ENCODE measurements around the gene NOS3. TPM values are rescaled to one million over a fixed set of nuclear protein-coding genes. Genes with fewer than 3 reads are reported as not detected.

Gene NOS3
- total and polyA plus RNA-seq, 2 donors (not counting 3 experiments of a cell fraction or from before 2014, with no cell fraction given) = 82.8 to 95.1 TPM

GRCh38 chr7:151035902-151036301 lies 45.1 kb downstream of the NOS3 start:
- no TSS peak for BruUV-seq (replicated peaks)

More at GRCh38 chr7:151035902-151036301, 45.1 kb downstream of the NOS3 start:
- no peaks in the 10 kb centered on the region for H4K20me1 ChIP-seq (replicated peaks; ENCODE audit: control insufficient read depth, extremely low read depth, insufficient read depth, low read length)
- H3K79me2 ChIP-seq (ENCODE audit: control insufficient read depth, insufficient read depth, low read length) = no peaks in the 10 kb centered on the region
- H3K27ac ChIP-seq (ENCODE audit: insufficient read depth, low read depth, low read length) = no peak overlapping the region
- no peak overlapping the region for H3K4me3 ChIP-seq (replicated peaks in 1 of 3; ENCODE audit: insufficient read depth in 1 of 3, low read depth in 1 of 3, low read length in 3 of 3)
- dilution Hi-C loops (cut with MboI; ENCODE audit: extremely low pct_ligation_motif_present, low sequenced_read_pairs) = no loop called here
- intact Hi-C loops (cut with micrococcal nuclease) = no loop called here
- FAIRE-seq = no peak
- no peak overlapping the region for H3K9ac ChIP-seq (replicated peaks; ENCODE audit: extremely low read depth, insufficient read depth, low read length)
- H3K36me3 ChIP-seq (ENCODE audit: control insufficient read depth in 2 of 2, extremely low read depth in 1 of 2, insufficient read depth in 2 of 2, low read length in 2 of 2) = peaks cover 0 to 17% of the 10 kb centered on the region in 2 experiments
- H3K9me1 ChIP-seq (replicated peaks; ENCODE audit: control insufficient read depth, extremely low read depth, insufficient read depth, low read length) = no peaks in the 10 kb centered on the region
- CTCF ChIA-PET = interaction anchor here (1.3 to 1.7 kb wide), 2 partner anchors 17 to 28 kb away, joined by 3 to 4 read pairs; no protein-coding TSS in a partner anchor
- no peak for TF ChIP-seq GATA2 (IDR thresholded peaks at IDR 0.05; ENCODE audit: insufficient read depth, insufficient read length, low read depth, low read length)
- no peak for TF ChIP-seq FOS (IDR thresholded peaks at IDR 0.05; ENCODE audit: borderline replicate concordance, insufficient read depth, low read length)
- no peak for TF ChIP-seq POLR2A (IDR thresholded peaks at IDR 0.05; ENCODE audit: low read depth, low read length)
- TF ChIP-seq MYC (IDR thresholded peaks at IDR 0.05; ENCODE audit: low read depth, low read length) = no peak
- no peak for TF ChIP-seq EZH2 (IDR thresholded peaks at IDR 0.05; ENCODE audit: borderline replicate concordance, low read depth, low read length, severe bottlenecking)
- no peak for TF ChIP-seq POLR2AphosphoS5 (IDR thresholded peaks at IDR 0.05; ENCODE audit: insufficient read depth, low read depth, low read length)
- TF ChIP-seq, protein P1, sequence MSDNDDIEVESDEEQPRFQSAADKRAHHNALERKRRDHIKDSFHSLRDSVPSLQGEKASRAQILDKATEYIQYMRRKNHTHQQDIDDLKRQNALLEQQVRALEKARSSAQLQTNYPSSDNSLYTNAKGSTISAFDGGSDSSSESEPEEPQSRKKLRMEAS (IDR thresholded peaks at IDR 0.05; ENCODE audit: insufficient read depth, insufficient read length) = no peak
- TF ChIP-seq, protein P2, sequence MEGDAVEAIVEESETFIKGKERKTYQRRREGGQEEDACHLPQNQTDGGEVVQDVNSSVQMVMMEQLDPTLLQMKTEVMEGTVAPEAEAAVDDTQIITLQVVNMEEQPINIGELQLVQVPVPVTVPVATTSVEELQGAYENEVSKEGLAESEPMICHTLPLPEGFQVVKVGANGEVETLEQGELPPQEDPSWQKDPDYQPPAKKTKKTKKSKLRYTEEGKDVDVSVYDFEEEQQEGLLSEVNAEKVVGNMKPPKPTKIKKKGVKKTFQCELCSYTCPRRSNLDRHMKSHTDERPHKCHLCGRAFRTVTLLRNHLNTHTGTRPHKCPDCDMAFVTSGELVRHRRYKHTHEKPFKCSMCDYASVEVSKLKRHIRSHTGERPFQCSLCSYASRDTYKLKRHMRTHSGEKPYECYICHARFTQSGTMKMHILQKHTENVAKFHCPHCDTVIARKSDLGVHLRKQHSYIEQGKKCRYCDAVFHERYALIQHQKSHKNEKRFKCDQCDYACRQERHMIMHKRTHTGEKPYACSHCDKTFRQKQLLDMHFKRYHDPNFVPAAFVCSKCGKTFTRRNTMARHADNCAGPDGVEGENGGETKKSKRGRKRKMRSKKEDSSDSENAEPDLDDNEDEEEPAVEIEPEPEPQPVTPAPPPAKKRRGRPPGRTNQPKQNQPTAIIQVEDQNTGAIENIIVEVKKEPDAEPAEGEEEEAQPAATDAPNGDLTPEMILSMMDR (IDR thresholded peaks at IDR 0.05; ENCODE audit: extremely low read depth in 1 of 2, insufficient read depth in 1 of 2, low read depth in 1 of 2, low read length in 2 of 2) = no peak
- TF ChIP-seq JUN (IDR thresholded peaks at IDR 0.05; ENCODE audit: borderline replicate concordance, insufficient read depth, insufficient read length, low read depth) = no peak
- POLR2A ChIA-PET = no interaction called here
- DNase-seq (ENCODE audit: low read depth, low spot score) = no peak
- H3K27me3 ChIP-seq (ENCODE audit: control insufficient read depth in 2 of 2, insufficient read depth in 2 of 2, low read length in 2 of 2) = no peaks in the 10 kb centered on the region
- H3K4me2 ChIP-seq (ENCODE audit: insufficient read depth, low read length) = no peak overlapping the region
- peaks cover 20% of the 10 kb centered on the region for H3K4me1 ChIP-seq (ENCODE audit: control insufficient read depth, extremely low read depth, insufficient read depth, low read length)
- H3K9me3 ChIP-seq (replicated peaks; ENCODE audit: control insufficient read depth, insufficient read depth, low read length) = no peaks in the 10 kb centered on the region
- H2AFZ ChIP-seq (ENCODE audit: low read depth, low read length) = no peak overlapping the region
